ENCODE results near the gene NR2F1-AS1.

The NR2F1-AS1 gene

DNA sequence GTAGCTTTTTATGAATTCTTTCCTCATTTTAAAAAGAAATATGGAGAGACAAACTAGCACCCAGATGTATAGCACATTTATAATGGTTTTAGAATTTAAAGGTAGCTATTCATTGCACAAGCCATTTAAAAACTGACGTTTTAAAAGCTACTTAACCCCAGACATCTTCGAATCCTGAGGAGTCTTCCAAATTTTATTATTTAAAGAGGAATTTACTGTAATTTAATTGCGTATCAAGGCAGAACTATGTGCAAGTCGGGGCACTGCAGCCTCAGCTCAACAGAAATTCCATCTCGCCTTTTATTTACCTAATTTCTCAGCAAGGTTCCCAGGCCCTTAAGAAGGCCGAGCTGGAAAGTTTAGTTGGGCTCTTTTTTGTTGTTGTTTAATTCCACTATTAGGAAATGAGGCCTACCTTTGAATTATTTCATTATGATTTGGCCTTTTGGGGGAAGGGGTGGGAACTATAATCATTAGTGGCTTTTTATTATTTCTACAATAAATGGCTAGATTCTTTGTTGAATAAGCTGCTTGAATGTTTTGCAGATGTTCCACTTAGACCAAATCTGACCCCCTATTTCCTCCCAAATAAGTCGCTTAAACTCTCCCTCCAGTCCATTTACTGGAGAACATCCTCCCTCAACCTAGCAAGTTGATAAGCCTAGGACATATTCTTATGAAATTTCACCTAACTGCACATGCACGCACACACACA, 22.2 kb upstream of the NR2F1-AS1 start:
- no peak for DNase-seq

DNA sequence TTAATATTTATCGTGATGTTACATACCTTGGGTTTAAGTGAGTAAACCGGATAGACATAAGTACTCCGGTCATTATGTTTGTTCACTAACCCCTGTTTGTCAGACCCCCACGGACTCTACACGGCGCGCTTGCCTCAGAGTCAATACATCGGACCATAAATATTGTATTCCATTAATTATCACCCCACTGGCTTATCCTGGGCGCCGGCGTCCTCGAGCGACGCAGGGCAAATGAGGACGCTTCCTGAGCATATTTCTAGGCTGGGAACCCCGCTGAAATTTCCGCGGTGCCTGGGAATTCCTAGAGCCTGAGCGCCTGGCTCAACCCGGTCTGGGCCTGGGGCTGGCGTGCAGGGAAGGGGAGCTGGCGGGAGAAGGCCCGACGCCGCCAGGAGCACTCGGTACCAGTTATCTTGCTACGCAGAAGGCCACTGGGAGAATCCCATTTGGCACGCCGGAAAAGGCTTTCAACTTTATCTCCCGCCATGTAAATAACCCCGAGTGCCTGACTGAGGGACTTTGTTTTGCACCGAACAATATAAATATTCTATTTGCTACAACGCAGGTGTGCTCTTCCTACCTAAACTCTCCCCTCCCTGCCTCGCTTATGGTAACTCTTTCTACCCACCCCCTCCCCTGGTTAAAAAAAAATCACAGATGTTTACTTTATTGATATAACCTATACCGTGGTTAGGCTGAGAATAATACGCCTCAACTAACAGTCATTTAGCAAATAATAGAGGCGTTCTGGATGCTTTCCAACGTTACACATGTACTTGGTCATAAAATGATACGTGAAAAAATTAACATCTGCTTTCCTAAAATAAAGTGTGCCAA, 21.4 kb upstream of the NR2F1-AS1 start:
- DNase-seq, result no peak

DNA sequence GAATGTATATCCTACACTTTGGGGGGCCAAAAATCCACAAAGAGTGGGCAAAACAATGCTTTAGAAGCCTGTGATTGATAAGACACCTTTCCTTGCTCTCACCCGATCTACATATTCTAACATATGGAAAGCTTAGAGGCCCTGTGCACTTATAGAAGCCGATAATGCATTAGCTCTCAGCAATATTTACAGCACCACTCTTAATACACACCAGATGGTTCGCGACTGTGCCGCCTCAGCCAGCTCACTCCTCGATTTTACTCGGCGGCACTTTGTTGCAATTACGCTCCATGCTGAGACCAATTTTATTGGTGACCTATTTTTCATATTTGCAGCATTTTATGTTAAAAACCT, 20.8 kb upstream of the NR2F1-AS1 start:
- no peak for DNase-seq

DNA sequence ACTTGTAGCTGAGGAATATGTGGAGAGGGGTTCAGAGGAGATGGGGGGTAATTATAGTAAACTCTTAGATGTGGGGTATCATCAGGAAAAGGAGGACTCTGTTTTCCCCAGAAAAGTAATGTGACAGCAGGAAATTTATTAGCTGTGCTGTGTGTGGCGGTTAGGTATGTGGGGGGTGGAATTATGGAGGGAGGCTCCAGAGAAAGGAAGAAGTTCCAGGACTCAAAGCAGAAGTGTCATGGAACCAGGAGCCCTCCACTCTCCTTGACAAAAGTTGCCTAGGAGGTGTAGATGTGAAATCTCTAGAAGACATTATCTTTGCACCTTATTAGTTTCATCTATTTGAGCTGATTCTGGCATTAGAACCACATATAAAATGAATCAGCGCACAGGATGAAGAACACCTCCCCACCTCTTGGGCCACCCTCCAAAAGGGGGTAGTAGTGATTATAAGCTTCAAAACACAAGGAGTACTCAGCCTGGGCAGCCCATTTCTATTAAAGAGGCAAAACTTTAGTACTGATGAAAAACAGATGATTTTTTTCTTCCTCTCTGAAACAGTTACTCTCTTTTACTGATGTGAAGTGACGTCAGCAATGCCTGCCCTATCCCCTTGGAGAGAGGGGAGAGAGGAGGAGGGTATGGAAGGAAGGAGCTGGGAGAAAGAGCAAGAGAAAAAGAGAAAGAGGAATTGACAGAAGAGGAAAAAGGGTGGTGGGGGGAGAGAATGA, 20.2 kb upstream of the NR2F1-AS1 start:
- DNase-seq, result no peak

DNA sequence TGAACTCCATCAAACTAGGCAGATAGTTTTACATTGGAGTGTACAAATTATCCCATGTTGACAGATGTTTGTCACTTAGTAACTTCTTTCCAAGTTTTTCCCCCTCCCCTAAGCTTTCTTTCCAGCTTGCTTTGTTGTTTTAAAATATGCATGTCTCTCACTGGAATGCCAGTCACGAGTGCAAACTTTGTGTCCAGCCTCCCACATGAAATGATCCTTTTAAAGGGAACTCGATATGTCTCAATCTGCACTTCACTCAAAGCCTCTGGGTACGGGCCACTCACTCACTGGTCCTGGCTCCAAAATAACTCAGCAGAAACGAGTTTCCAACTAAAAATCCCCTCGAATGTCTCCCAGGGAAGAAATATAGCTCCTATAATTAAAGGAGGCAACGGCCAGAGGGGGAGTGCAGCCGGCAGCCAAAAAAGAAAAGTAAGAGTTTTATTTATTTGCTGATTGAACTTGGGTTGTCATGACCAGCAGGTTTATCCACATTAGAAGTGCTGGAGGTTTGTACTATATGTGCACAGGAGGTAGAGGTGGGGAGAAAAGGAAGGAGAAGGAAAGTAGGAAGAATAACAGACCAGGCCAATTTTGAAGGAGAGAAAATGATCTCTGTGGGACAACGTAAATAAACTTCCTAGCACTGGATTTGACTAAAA, 19.5 kb upstream of the NR2F1-AS1 start:
- DNase-seq, result no peak

DNA sequence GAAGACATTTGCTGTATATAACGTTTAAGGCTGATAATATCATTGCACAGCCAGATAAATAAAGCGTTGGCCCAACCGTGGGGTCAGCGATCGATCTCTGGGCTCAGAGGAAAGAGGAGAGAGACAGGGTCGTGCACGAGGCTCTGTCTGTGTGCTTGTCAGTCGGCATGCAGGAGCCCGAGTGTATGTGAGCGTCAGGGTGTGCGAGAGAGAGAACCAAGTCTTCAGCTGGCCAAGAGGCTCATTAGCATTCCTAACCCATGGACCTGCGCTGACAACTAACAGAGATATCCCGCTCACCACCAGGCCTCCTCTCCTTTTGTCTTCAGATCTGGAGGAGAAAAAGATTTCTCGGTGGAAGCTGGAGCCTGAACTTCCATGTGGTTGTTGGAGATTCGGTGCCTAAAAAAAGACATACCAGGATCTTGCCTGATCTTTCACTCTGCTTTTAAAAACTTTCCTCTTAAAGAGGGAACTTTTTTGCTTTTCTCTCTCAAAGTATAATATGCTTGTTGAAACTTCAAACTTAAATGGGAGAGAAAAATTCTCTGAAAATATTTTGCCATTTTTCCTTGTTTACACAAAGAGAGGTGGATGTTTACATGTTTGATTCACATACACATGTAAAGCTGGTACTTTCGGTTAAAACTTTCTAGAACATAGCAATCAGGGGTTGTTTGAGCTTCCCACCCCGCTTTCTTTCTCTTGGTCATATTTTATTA, 18.5 kb upstream of the NR2F1-AS1 start:
- DNase-seq, result no peak

DNA sequence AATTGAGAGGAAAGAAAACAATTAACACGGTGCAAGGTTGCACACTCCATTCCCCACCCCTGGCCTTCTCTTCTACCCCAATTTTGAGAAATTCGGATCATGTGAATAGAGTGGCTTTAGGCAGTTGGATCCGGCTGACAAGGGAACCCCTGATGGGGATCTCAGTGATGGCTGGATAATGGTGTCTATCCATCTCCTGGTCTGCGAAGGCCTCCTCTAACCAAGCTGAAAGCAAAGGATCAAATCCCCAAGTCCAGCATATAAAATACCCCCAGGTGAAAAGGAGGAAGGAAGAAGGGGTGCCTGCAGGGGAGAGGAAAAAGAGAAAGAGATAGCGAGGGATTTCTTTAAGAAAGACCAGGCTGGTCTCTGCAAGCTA, 18.0 kb upstream of the NR2F1-AS1 start:
- DNase-seq, result no peak

DNA sequence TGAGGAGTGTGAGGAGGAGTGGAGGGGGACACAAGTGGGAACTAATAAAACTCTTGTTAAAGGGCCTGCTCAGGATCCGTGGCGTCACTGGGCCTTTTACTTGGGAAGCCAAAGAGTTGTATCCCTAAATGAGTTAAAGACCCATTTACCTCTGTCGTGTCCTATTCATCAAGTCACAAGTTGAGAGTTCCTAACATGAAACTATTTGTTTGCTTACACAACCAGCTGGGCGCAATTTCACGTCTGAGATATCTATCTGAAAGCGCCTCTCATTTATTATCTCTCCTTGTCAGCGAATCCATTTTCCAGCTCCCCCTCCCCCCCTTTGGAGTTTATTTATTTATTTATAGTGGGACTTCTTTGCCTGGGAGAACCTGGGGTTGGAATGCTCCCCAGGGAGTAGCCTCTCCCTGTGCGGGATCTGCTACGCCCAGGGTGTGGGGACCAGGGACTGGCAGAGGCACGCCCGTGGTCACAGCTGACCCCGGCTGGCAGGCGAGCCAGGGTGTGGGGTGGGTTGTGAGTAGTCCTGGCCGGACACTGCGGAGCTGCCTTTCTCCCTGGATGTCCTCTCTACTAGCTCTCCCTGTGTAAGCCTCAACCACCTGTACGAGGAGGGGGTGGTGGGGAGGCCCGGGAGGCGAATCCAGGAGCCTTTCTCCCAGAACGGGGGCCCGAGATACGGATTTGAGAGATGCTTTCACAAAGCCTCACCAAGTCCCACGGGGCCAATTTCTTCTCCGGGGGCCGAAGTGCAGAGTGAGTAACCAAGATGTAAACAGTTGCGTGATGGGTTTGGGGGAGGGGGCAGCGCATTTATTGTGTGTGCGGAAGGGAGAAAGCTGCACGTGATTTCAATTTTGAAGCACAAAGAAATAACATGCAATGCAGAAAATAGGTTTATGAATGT, 17.3 kb upstream of the NR2F1-AS1 start:
- no peak for DNase-seq

DNA sequence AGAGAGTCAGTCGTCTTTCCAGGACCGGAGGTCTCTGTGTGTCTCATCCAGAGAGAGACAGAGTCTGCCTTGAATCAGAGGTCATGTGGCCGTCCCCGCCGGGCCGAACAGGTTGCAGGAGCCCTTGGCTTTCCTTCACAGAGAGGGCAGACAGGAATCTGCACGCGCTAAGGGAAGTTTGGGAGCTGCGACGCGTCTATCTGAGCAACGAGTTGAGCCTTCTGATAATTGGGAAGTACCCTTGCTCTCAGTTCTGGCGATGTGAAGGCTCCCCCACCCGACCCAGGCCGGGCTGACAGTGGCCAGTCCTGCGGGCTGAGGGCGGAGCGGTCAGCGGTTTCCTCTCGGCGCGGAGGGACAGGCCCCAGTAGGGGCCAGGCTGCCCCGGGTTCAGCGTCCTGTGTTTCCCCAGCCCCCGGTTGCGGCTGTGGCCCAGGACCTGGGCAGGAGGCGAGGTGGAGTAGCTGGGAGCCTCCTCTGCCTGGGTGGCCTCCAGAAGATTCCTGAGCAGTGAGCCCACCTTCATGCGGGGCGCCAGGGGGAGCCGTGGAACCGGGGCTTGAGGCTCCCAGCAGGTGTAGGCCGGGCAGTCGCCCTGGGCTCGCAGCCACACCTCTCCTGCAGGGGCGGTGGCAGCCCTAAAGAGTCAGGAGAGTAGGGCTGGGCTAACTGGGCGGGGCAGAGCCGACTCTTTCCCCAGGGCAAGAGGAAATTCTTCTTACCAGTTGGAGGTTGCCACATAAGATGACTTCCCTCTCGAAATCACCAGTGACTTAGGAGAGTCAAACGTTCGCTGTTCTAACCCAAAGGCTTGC, 15.9 kb upstream of the NR2F1-AS1 start:
- no peak for DNase-seq

DNA sequence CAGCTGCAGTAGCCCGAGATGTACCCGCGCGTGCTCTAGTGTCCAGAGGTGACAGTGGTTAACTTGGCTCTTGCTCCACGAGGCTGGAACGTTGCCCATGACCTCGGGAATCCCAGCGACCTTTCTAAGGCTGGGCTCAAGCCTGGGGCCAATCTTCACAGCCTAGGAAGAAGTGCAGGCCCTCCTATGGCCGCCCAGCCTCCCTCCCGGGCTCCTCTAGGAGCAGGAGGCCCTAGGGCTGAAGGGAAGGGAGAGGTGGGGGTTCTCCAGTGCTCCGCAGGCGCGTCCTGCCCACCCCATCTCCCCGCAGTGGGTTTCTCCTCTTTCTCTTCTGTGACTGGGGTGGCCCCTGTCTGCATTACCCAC, 15.3 kb upstream of the NR2F1-AS1 start:
- no peak for DNase-seq

DNA sequence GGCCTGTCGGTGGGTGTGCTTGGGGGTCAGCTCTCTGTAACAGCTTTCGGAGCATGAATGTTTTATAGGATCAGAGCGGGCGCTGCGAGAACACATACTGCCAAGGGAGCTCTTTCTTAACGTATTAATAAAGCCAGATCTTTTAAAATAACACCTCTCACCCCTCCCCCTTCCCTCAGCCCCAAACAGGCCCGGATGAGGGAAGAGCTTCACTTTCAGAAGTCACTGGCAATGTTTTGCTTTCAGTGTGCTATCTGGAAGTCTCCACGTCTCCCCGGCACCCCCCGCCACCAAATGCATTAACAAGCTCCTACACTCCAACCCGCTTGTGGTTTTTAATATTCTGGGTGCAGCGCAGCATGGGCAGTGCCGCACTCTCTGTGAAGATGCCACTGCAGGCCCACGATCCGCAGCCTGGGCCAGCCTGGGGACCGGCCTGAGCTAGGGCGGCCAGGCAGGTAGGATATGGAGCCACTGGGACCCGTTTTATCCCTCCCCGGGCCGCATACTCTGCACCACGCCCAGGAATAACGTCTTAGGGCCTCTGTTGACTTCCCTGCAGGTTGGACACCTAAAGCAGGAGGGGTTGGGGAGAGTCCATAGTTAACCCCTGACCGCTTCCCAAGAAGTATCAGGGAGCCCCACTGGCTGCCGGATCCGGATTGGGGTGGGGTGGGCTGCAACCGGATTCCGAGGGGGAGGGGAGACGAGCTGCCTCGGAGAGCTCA, 14.6 kb upstream of the NR2F1-AS1 start:
- DNase-seq, result no peak

DNA sequence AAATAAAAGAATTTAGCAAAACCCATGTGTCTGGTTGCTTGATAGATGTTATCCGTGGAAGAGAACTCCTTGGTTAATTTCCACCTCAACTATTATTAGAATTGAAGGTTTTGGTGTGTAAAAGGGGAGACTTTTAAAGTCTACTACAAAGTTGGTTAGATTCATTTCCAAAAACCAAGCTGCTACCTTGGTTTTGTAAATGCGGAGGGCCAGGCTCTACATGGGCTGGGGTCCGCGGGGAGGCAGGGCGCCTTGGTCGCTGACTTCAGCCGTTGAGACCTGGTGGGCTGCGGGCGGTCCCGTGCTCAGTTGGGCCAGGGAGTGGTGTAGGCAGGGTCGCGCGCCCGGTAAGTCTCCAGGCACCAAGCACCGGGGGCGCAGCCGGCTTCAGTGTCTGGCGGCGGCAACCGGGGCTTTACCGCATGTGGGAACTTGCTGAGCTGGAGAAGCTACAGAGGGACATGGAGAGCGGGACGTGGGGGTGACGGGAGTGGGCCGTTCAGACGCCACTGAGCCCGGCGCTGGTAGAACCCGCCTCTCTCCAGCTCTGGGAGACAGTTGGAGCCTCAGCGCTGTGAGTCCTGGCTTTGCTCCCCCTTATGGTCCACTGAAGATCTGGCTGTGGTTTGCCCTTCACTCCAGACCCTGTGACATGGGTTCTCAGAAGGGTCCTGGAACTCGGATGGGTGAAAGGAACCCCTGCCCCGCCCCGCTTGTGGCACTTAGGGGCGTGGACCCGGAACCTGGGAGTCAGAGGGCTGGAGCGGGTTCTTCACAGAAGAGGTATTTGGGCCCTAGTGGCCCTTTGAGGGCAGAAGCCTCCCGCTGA, 13.8 kb upstream of the NR2F1-AS1 start:
- DNase-seq, result no peak

DNA sequence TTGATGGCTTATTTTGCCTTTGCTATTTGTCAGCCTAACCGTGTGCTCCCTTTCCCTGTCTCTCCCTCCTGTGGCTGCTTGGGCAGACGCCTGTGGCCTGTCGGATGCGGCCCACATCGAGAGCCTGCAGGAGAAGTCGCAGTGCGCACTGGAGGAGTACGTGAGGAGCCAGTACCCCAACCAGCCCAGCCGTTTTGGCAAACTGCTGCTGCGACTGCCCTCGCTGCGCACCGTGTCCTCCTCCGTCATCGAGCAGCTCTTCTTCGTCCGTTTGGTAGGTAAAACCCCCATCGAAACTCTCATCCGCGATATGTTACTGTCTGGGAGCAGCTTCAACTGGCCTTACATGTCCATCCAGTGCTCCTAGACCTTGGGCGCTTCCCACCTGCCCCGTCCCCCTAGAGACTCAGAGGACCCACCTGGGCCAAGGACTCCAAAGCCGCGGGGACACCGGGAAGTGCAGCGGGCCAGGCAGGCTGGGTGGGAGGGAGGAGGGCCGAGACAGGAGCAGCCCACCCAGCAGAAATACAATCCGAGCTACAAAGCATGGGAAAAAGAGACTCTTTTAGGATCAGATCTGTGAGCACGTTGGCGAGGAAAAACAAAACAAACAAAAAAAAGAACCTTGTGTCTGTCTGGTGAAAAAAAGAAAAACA, 12.6 kb upstream of the NR2F1-AS1 start:
- DNase-seq, result no peak

DNA sequence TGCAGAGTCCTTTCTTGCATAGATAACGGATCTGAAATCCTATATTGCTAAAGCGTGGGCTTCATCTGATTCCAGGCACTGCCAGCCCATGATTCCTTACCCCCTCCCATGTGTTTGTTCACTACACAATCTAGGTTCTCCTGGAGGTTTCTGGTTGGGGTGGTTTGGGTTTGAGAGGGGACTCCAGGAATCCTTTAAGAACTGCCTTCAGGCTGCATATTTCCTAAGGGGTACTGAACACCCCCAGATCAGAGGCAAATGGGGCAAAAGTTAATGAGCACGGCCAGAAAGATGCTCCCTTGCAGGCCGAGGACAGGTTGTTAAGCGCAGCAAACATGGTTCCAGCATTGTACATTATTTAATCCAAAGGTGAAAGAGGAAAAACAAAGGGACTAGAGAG, 11.9 kb upstream of the NR2F1-AS1 start:
- DNase-seq, result no peak

DNA sequence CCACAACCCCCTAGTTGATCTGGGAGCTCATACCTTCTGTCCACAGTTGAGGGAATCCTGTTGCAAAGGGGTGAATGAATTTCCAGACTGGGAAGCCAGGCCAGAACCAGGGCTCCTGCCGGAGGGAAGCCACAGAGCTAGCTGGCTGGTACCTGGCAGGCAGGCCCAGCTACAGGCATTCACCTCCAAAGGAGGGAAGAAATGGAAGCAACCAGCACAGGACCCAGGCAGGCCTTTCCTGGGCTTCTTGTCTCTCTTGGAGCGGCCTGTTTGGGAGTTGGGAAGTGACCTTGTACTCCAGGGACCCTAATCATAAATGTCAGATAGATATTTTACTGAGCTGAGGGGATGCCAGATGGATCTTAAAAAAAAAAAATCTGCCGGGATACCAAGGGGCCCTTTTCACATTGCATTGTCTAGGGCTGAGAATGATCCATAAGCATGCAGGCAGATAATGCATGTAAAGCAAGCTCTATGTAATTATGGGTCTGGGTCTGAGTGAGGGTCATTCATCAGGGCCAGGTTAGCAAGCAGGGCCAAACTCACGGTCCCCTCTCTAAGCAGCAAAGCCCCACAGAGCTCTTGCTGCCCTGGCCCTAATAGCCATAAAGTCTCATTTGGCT, 10.4 kb upstream of the NR2F1-AS1 start:
- no peak for DNase-seq

DNA sequence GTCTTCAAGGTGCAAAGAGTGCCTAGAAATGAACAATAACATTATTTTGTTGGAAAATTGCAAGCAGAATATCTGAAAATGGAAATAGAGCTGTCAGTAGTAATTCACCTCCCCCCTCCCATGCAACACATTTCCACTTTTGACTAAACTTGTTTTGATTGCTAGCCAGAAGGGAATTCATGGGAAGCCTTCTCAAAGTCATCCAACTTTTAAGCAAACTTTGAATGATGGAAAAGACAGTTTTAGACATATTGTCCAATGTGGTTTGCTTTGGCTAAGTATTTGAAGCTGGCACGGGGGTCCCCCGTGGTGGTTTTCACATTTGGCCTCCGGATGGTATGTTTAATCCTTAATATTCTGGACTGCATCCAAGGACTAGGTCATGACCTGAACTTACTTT, 9.5 kb upstream of the NR2F1-AS1 start:
- no peak for DNase-seq

DNA sequence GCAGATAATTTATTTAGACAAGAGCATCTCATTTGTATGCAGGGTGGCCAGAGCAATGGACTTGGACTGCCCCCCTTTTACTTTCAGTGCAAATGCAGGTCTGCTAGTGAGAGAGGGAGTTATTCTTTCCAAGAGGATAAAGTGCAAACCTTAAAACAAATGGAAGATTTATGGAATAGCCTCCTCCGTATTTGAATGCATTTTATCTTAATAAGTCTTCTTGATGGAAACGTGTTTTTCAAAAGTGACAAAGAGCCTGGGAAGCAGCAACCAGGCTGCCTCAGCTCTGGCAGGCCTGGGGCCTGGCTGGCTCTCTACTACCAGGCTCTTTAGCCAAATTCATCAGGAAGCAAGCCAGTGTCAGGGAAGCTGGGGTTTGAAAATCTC, 8.8 kb upstream of the NR2F1-AS1 start:
- no peak for DNase-seq

All from activated CD8-positive, alpha-beta memory T cell treated with anti-CD3 and anti-CD28 coated beads, Interleukin-2, amount 50 U/mL, for 48 hours (primary cell).